K562 (cell line): ENCODE results near the gene WWOX. TPM values are rescaled to one million over a fixed set of nuclear protein-coding genes. Genes with fewer than 3 reads are reported as not detected.

ENCODE experiments used
- ARID3A ChIP-seq: IDR thresholded peaks from 2 replicates; pipeline ENCODE4 v1.6.1; 2012; ENCODE audit warnings: low read depth, low read length, improper control_type of control experiment, borderline replicate concordance
- ID3 ChIP-seq, 2 experiments: fragments of 250-450 bp in 1 of 2; fragments of 450-650 bp in 1 of 2; sonication (Bioruptor Pico) in 1 of 2; IDR thresholded peaks; 2 replicates each; pipeline versions ENCODE4 v1.6.1 to v1.8.0; 2016 to 2021; ENCODE audit warnings: mild to moderate bottlenecking in 2 of 2, moderate library complexity in 2 of 2, missing compliant biosample characterization in 1 of 2, missing genetic modification characterization in 1 of 2
- NFE2 ChIP-seq: IDR thresholded peaks from 2 replicates; pipeline ENCODE4 v1.6.1; 2014; ENCODE audit warnings: antibody characterized with exemption, low read depth
- PML ChIP-seq: IDR thresholded peaks from 2 replicates; pipeline ENCODE4 v1.6.1; 2012; ENCODE audit warnings: low read length, inconsistent platforms
- REST ChIP-seq, 2 experiments: fragments of 450-650 bp; formaldehyde crosslinking in 1 of 2; IDR thresholded peaks; 2 replicates each; pipeline versions ENCODE4 v1.4.0 to v1.6.1; 2014 to 2020; ENCODE audit warnings: mild to moderate bottlenecking in 2 of 2, borderline replicate concordance in 1 of 2, low read depth in 1 of 2
- ZNF699 ChIP-seq: fragments of 250-450 bp; sonication (Bioruptor Pico); IDR thresholded peaks from 2 replicates; pipeline ENCODE4 v1.8.0; 2021; ENCODE audit warnings: mild to moderate bottlenecking, moderate library complexity; ENCODE audit not compliant: insufficient replicate concordance
- polyA plus RNA-seq, 8 experiments: library from polyadenylated mRNA; depleted of rRNA in 4 of 8; stranded (reverse) in 5 of 8; unstranded in 3 of 8; fragments of >200 nt; fragmentation: Nextera tagmentation in 2 of 8; fragmentation: Illumina TruSeq in 1 of 8; extraction: Ambion mirVana in 2 of 8; extraction: Trizol in 1 of 8; gene quantifications; 2 replicates each; pipeline versions ENCODE4 v1.2.1 to v1.2.3, GENCODE V29; 2011 to 2014; ENCODE audit warnings: inconsistent platforms in 1 of 8, missing spikeins in 1 of 8
- total RNA-seq, 7 experiments: library from RNA; depleted of rRNA in 6 of 7; stranded (reverse); fragments of >200 nt in 6 of 7; fragmentation: Illumina TruSeq in 2 of 7; extraction: Trizol in 2 of 7; gene quantifications; 2 replicates each; pipeline versions ENCODE4 v1.2.1 to v1.2.3, GENCODE V29; 2011 to 2021; ENCODE audit warnings: low replicate concordance in 1 of 7

Gene WWOX
- total and polyA plus RNA-seq, 9 of the 15 experiments (the other 6 are each of a cell fraction or from before 2014, with no cell fraction given): 1.6 to 22.7 (median 8.1) TPM

GRCh38 chr16:79229361-79229760 lies 1129.9 kb downstream of the WWOX start (continued):
- no peak for TF ChIP-seq REST (IDR thresholded peaks at IDR 0.05; ENCODE audit: borderline replicate concordance)
- TF ChIP-seq REST (CRISPR knock-in tag; IDR thresholded peaks at IDR 0.05; ENCODE audit: low read depth): no peak
- TF ChIP-seq ARID3A: no peak
- TF ChIP-seq ID3 (CRISPR knock-in tag; IDR thresholded peaks at IDR 0.05): no peak
- TF ChIP-seq ID3 (tag; IDR thresholded peaks at IDR 0.05): no peak
- TF ChIP-seq PML: no peak
- TF ChIP-seq NFE2: no peak
- TF ChIP-seq ZNF699 (CRISPR knock-in tag): no peak
